OCI-LY3 (cell line): ENCODE measurements around the gene LMTK2.

Experiments used
- H2AFZ ChIP-seq: fragments of 200-600, 300-600 bp; shearing (Covaris generic); 2 replicates; pipeline ENCODE4 v1.6.0; 2014; ENCODE audit warnings: antibody characterized with exemption, low read depth, low read length
- H3K27ac ChIP-seq: fragments of 200-600, 300-600 bp; sonication (generic); 2 replicates; pipeline ENCODE4 v1.5.1; 2014; ENCODE audit warnings: mild to moderate bottlenecking, low read length, moderate library complexity, mixed read lengths
- H3K27me3 ChIP-seq: fragments of 200-600, 300-600 bp; sonication (generic); 2 replicates; pipeline ENCODE4 v1.6.1; 2014; ENCODE audit warnings: low read depth, low read length, mixed read lengths
- H3K36me3 ChIP-seq: fragments of 200-600, 300-600 bp; sonication (generic); replicated peaks from 2 replicates; pipeline ENCODE3; 2014; ENCODE audit warnings: low read depth, low read length, mixed read lengths
- H3K4me1 ChIP-seq: fragments of 300-600, 200-600 bp; sonication (generic); 2 replicates; pipeline ENCODE4 v1.6.1; 2014; ENCODE audit warnings: low read length, mixed read lengths
- H3K4me2 ChIP-seq: fragments of 200-600, 300-600 bp; sonication (generic); 2 replicates; pipeline ENCODE4 v1.6.1; 2014; ENCODE audit warnings: low read length, mixed read lengths
- H3K4me3 ChIP-seq: fragments of 300-600, 200-600 bp; sonication (generic); 2 replicates; pipeline ENCODE4 v1.5.1; 2014; ENCODE audit warnings: antibody characterized with exemption, mild to moderate bottlenecking, low read length, moderate library complexity
- H3K79me2 ChIP-seq: fragments of 300-600, 200-600 bp; shearing (Covaris generic); 2 replicates; pipeline ENCODE4 v1.6.1; 2014; ENCODE audit warnings: mild to moderate bottlenecking, low read length, mixed read lengths
- H3K9ac ChIP-seq: fragments of 300-600, 200-600 bp; shearing (Covaris generic); 2 replicates; pipeline ENCODE4 v1.6.0; 2014; ENCODE audit warnings: mild to moderate bottlenecking, low read length, moderate library complexity
- H3K9me3 ChIP-seq: fragments of 200-600, 300-600 bp; shearing (Covaris generic); 2 replicates; pipeline ENCODE4 v1.6.1; 2014; ENCODE audit warnings: low read length, mixed read lengths; ENCODE audit not compliant: insufficient read depth
- H4K20me1 ChIP-seq: fragments of 200-600, 300-600 bp; sonication (generic); 2 replicates; pipeline ENCODE4 v1.6.1; 2016; ENCODE audit warnings: low read length, mixed read lengths; ENCODE audit not compliant: insufficient read depth
- EZH2phosphoT487 ChIP-seq: fragments of 200-600 bp; shearing (Covaris generic); IDR thresholded peaks from 2 replicates; pipeline ENCODE4 v1.6.1; 2018; ENCODE audit warnings: antibody characterized with exemption, mixed run types, low read depth
- TF ChIP-seq, protein P1 (sequence below): fragments of 200-600, 300-600 bp; sonication (generic); IDR thresholded peaks from 2 replicates; pipeline ENCODE4 v1.5.1; 2014; ENCODE audit warnings: antibody characterized with exemption, low read length, low read depth

LMTK2 gene

DNA sequence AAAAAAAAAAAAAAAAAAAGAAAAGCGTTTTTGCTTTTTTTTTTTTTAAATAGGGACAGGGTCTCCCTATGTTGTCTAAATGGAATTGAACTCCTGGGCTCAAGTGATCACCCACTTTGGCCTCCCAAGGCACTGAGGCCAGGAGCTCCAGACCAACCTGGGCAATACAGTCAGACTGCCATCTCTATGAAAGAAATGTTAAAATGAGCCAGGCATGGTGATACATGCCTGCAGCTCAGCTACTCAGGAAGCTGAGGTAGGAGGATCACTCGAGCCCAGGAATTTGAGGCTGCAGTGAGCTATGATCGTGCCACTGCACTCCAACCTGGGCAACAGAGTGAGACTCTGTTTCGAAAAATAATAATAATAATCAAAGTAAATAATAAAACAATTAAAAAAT lies 16.5 kb upstream of the LMTK2 start:
- Histone ChIP-seq H3K9me3 (no peaks in the 10 kb centered on the region), H3K4me3 (no peak overlapping the region), H3K4me1 (no peaks in the 10 kb centered on the region), H3K36me3 (no peaks in the 10 kb centered on the region), H4K20me1 (no peaks in the 10 kb centered on the region), H3K4me2 (no peak overlapping the region), H3K9ac (no peak overlapping the region), H3K27ac (no peak overlapping the region), H2AFZ (no peak overlapping the region), H3K27me3 (peaks cover 35% of the 10 kb centered on the region), H3K79me2 (no peaks in the 10 kb centered on the region)
- TF ChIP-seq, protein P1, sequence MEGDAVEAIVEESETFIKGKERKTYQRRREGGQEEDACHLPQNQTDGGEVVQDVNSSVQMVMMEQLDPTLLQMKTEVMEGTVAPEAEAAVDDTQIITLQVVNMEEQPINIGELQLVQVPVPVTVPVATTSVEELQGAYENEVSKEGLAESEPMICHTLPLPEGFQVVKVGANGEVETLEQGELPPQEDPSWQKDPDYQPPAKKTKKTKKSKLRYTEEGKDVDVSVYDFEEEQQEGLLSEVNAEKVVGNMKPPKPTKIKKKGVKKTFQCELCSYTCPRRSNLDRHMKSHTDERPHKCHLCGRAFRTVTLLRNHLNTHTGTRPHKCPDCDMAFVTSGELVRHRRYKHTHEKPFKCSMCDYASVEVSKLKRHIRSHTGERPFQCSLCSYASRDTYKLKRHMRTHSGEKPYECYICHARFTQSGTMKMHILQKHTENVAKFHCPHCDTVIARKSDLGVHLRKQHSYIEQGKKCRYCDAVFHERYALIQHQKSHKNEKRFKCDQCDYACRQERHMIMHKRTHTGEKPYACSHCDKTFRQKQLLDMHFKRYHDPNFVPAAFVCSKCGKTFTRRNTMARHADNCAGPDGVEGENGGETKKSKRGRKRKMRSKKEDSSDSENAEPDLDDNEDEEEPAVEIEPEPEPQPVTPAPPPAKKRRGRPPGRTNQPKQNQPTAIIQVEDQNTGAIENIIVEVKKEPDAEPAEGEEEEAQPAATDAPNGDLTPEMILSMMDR = no peak
- no peak for TF ChIP-seq EZH2phosphoT487

DNA sequence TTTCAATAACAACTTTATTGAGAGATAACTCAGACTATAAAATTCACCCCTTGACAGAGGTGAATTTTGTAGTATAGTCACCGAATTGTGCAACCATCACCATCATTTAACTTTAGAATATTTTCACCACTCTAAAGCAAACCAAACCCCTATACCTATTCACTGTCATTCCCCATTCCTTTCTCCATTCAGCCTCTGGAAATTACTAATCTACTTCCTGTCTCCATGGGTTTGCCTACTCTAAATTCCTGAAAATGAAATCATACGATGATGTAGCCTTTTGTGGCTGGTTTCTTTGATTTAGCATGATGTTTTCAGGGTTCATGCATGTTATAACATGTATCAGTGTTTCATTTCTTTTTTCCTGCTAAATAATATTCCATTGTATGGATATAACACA lies 15.6 kb upstream of the LMTK2 start:
- Histone ChIP-seq H3K36me3 (no peaks in the 10 kb centered on the region), H3K9ac (no peak overlapping the region), H3K4me3 (no peak overlapping the region), H3K27me3 (peaks cover 38% of the 10 kb centered on the region), H3K27ac (no peak overlapping the region), H3K9me3 (no peaks in the 10 kb centered on the region), H3K4me1 (no peaks in the 10 kb centered on the region), H2AFZ (no peak overlapping the region), H3K4me2 (no peak overlapping the region), H3K79me2 (no peaks in the 10 kb centered on the region), H4K20me1 (no peaks in the 10 kb centered on the region)
- TF ChIP-seq EZH2phosphoT487 = no peak
- TF ChIP-seq, protein P1 = no peak

DNA sequence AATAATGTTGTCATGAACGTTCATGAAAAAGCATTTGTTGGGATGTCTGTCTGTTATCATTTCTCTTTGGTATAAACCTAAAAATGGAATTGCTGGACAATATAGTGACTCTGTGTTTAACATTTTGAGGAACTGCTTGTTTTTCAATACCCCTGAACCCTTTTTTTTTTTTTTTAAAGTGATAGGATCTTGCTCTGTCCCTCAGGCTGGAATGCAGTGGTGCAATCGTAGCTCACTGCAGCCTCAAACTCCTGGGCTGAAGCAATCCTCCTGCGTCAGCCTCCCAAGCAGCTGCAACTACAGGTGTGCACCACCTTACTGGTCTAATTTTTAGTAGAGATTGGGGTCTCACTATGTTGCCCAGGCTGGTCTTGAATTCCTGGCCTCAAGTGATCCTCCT lies 15.1 kb upstream of the LMTK2 start:
- no peaks in the 10 kb centered on the region for H3K4me1 ChIP-seq
- no peak overlapping the region for H3K9ac ChIP-seq
- H3K27me3 ChIP-seq = peaks cover 42% of the 10 kb centered on the region
- no peak overlapping the region for H2AFZ ChIP-seq
- no peak overlapping the region for H3K4me3 ChIP-seq
- H3K4me2 ChIP-seq = no peak overlapping the region
- no peaks in the 10 kb centered on the region for H4K20me1 ChIP-seq
- H3K9me3 ChIP-seq = 0 out of 2 replicates have a peak, but pooled peaks cover 3% of the 10 kb centered on the region
- no peak for TF ChIP-seq EZH2phosphoT487
- TF ChIP-seq, protein P1 = no peak
- H3K79me2 ChIP-seq = no peaks in the 10 kb centered on the region
- no peaks in the 10 kb centered on the region for H3K36me3 ChIP-seq
- no peak overlapping the region for H3K27ac ChIP-seq

DNA sequence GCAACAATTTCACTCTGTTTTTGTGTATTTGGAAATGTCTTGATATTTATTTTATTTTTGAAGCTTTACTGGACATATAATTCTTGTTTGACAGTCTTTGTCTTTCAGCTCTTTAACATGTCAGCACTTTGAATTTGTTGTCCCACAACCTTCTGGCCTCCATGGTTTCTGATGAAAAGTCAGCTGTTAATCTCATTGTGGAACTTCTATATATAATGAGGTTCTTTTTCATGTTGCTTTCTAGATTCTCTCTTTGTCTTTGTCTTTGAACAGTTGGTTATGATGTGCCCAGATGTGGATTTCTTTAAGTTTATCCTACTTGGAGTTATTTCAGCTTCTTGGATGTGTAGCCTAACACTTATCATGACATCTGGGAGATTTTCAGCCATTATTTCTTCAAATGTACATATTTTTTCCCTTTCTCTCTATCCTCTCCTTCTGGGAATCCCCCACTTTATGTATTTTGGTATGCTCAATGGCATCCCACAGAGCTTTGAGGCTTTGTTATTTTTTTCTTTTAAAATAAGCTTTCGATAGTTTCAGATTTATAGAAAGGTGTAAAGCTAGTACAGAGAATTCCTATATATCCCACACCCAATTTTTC lies 9.5 kb upstream of the LMTK2 start:
- H3K27me3 ChIP-seq = peaks cover 25% of the 10 kb centered on the region
- no peak overlapping the region for H3K9ac ChIP-seq
- TF ChIP-seq, protein P1 = no peak
- no peak for TF ChIP-seq EZH2phosphoT487
- no peaks in the 10 kb centered on the region for H4K20me1 ChIP-seq
- H3K9me3 ChIP-seq = peaks cover 29% of the 10 kb centered on the region
- H3K27ac ChIP-seq = no peak overlapping the region
- H2AFZ ChIP-seq = no peak overlapping the region
- H3K4me3 ChIP-seq = no peak overlapping the region
- H3K79me2 ChIP-seq = no peaks in the 10 kb centered on the region
- no peak overlapping the region for H3K4me2 ChIP-seq
- H3K36me3 ChIP-seq = no peaks in the 10 kb centered on the region
- no peaks in the 10 kb centered on the region for H3K4me1 ChIP-seq
